CD4-positive, CD25-positive, alpha-beta regulatory T cell (primary cell): ENCODE results near the gene SERPING1. TPM values are rescaled to one million over a fixed set of nuclear protein-coding genes. Genes with fewer than 3 reads are reported as not detected.
A peak's percentile ranks its signal among the peaks of the same experiment; 100 is the strongest.

Experiments
- ATAC-seq, 2 donors: fragments of 150-1000 bp; cut with Tn5 transposase; one replicate each; pipeline ENCODE4 v1.10.0; 2021; ENCODE audit warnings: low read depth in 2 of 2, moderate number of reproducible peaks in 2 of 2, moderate library complexity in 1 of 2
- DNase-seq, 3 donors: peaks; one replicate each; pipeline versions ENCODE4 v3.0.0 to v3.0.0-alpha.2; 2012 to 2022; ENCODE audit warnings: mixed read lengths in 1 of 3
- H3K27ac ChIP-seq: one replicate; pipeline ENCODE4 v1.7.0; 2013; ENCODE audit warnings: mild to moderate bottlenecking, low read length; ENCODE audit not compliant: insufficient read depth, poor library complexity, severe bottlenecking
- H3K27me3 ChIP-seq: one replicate; pipeline ENCODE4 v1.7.0; 2013; ENCODE audit warnings: low read length; ENCODE audit not compliant: control insufficient read depth, insufficient read depth
- H3K36me3 ChIP-seq: one replicate; pipeline ENCODE4 v1.7.0; 2013; ENCODE audit warnings: mild to moderate bottlenecking, low read length, moderate library complexity; ENCODE audit not compliant: control insufficient read depth, insufficient read depth
- H3K4me1 ChIP-seq: 2 replicates; pipeline ENCODE4 v1.7.0; 2013; ENCODE audit warnings: mild to moderate bottlenecking, low read length; ENCODE audit not compliant: insufficient read depth, control insufficient read depth, poor library complexity, severe bottlenecking
- H3K4me3 ChIP-seq: one replicate; pipeline ENCODE4 v1.7.0; 2013; ENCODE audit warnings: low read depth, mild to moderate bottlenecking, low read length, moderate library complexity
- H3K9me3 ChIP-seq, 2 experiments: 1 replicate in 1 of 2; 2 replicates in 1 of 2; pipeline ENCODE4 v1.7.0; 2013; ENCODE audit warnings: low read length in 2 of 2, mild to moderate bottlenecking in 1 of 2, moderate library complexity in 1 of 2; ENCODE audit not compliant: control insufficient read depth in 2 of 2
- H3K27ac Mint-ChIP-seq, 3 donors: one replicate each; pipeline ENCODE4 v1.8.0; 2020 to 2022; ENCODE audit warnings: mild to moderate bottlenecking in 3 of 3, mixed read lengths in 3 of 3, moderate library complexity in 2 of 3
- H3K27me3 Mint-ChIP-seq: one replicate; pipeline ENCODE4 v1.8.0; 2022; ENCODE audit warnings: mild to moderate bottlenecking, mixed read lengths
- H3K36me3 Mint-ChIP-seq: one replicate; pipeline ENCODE4 v1.8.0; 2020; ENCODE audit warnings: mixed read lengths
- H3K4me1 Mint-ChIP-seq, 4 donors: one replicate each; pipeline ENCODE4 v1.8.0; 2020 to 2022; ENCODE audit warnings: mixed read lengths in 4 of 4, mild to moderate bottlenecking in 1 of 4
- H3K4me3 Mint-ChIP-seq, 4 donors: one replicate each; pipeline ENCODE4 v1.8.0; 2020 to 2022; ENCODE audit warnings: mild to moderate bottlenecking in 4 of 4, mixed read lengths in 4 of 4, moderate library complexity in 3 of 4
- H3K9me3 Mint-ChIP-seq, 7 donors: one replicate each; pipeline ENCODE4 v1.8.0; 2020 to 2022; ENCODE audit warnings: mixed read lengths in 7 of 7, mild to moderate bottlenecking in 3 of 7, moderate library complexity in 2 of 7
- polyA plus RNA-seq, 4 donors: library from polyadenylated mRNA; unstranded; fragments of 300-500 nt; fragmentation: Illumina TruSeq; gene quantifications; one replicate each; pipeline ENCODE4 v1.2.3, GENCODE V29; 2021
- total RNA-seq: library from RNA; stranded (reverse); gene quantifications from one replicate; pipeline ENCODE4 v1.2.3, GENCODE V29; 2022

The SERPING1 gene
- total and polyA plus RNA-seq, 5 donors from 2014 or later, result 1.1 TPM; not detected in 4

DNA sequence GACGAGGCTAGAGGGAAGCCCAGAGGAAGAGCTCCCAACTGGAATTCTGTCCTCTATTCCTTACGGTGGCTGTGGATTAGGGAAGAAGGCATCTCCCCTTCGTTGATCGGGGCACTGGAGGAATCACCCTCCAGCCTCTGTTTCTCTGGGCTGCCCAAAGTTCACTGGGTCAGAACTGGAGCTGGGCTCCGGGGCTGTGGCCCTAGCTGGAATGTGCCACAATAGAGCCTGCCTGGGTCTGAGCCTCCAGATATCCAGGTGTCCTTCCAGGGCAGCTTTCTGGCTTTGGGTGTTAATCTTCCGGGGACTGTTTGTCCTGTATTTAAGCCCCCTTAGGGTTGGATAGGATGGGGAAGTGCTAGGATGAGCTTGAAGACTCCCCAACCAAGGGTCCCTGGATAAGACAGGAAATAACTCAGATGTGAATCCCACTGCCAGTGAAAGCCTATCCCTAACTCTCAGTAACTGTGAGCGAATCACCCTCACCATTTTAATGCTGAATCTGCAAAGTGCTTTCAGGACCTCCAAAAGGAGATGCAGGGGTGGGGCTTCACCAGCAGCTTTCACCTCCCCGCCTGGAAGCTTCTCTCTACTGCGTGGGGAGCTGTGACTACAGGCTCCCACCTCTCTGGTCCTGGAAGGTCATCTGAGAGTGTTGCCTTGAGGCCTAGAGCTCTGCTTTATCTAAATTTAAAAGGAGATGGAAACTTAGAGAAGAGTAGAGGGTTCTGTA is 42.7 kb downstream of the SERPING1 start:
- Histone ChIP-seq H3K4me1 (peaks cover 20% of the 10 kb centered on the region), H3K27ac (no peak overlapping the region), H3K36me3 (no peaks in the 10 kb centered on the region), H3K9me3 (no peaks in the 10 kb centered on the region), H3K4me3 (no peak overlapping the region), H3K27me3 (peaks cover 8% of the 10 kb centered on the region)
- H3K27ac Mint-ChIP-seq, result no peak overlapping the region
- no peaks in the 10 kb centered on the region for H3K36me3 Mint-ChIP-seq
- DNase-seq (no peak), ATAC-seq (no peak)
- H3K4me3 Mint-ChIP-seq, result peak overlapping the region; percentile 22 to 88 (median 50)
- no peaks in the 10 kb centered on the region for H3K9me3 Mint-ChIP-seq
- peaks cover 0 to 28% (median 9%) of the 10 kb centered on the region in 4 donors for H3K4me1 Mint-ChIP-seq
- peaks cover 74% of the 10 kb centered on the region for H3K27me3 Mint-ChIP-seq

DNA sequence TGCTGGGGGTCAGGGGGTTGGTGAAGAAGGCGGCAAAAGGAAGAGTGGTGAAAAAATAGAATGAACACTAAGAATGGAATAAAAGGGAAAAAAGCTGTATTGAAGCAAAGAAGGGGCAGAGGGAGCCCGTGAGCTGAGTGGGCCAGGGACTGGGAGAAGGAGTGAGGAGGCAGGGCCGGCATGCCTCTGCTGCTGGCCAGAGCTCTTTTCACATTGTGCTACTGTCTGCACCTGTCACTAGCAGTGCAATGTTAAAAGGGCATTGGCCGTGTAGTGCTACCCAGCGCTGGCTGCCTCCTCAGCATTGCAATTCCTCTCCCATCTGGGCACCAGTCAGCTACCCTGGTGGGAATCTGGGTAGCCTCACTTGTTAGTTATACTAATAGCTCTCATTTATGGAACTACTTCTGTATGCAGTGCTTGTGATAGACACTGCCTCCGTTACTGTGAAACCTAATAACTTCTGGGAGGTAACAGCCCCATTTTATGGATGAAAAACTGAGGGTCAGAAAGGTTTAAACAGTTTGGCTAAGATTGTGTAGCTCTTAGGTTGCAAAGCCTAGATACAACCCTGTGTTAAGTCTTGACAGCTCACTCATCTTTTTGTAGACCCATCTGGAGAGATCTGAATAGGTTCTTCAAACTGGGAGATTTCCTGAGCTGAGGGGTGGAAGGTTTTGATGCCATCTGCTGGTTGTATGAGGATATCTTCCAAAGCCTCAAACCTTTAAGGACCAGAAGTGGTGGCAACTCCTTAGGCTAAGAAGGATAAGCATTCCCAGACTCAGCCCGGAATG is 43.7 kb downstream of the SERPING1 start:
- no peak overlapping the region for H3K4me3 ChIP-seq
- H3K27me3 Mint-ChIP-seq, result peaks cover 80% of the 10 kb centered on the region
- no peak overlapping the region for H3K27ac ChIP-seq
- H3K36me3 ChIP-seq, result no peaks in the 10 kb centered on the region
- DNase-seq, result peak in 2 of 3 donors; percentile 36 to 69
- H3K27me3 ChIP-seq, result peaks cover 15% of the 10 kb centered on the region
- no peaks in the 10 kb centered on the region for H3K9me3 ChIP-seq
- peak overlapping the region in 2 of 4 donors; percentile 59 to 66 for H3K4me3 Mint-ChIP-seq
- H3K4me1 ChIP-seq, result peaks cover 20% of the 10 kb centered on the region
- H3K36me3 Mint-ChIP-seq, result no peaks in the 10 kb centered on the region
- no peak overlapping the region for H3K27ac Mint-ChIP-seq
- peak; percentile 22 to 25 for ATAC-seq
- H3K4me1 Mint-ChIP-seq, result peaks cover 0 to 28% (median 9%) of the 10 kb centered on the region in 4 donors
- no peaks in the 10 kb centered on the region for H3K9me3 Mint-ChIP-seq

DNA sequence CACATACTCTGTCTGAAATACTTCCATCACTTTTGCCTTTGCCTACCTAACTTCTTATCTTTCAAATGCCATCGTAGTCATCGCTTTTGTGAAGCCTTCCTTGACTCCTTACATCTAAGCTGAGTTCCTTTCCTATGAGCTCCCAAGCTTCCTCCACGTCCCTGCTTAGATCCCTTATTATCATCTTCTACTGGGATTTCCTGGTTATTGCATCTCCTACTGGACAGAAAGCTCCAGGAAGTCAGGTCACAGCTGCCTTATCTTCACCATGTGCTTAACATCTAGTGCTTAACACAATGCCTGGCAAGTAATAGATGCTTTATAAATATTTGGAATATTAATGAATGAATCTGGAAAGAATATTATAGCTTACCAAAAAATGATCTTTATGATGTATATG is 46.3 kb downstream of the SERPING1 start:
- peaks cover 80% of the 10 kb centered on the region for H3K27me3 Mint-ChIP-seq
- peaks cover 0 to 4% (median 0%) of the 10 kb centered on the region in 7 donors for H3K9me3 Mint-ChIP-seq
- no peak for ATAC-seq
- no peak overlapping the region for H3K27ac ChIP-seq
- no peak overlapping the region for H3K4me3 Mint-ChIP-seq
- no peaks in the 10 kb centered on the region for H3K36me3 ChIP-seq
- H3K4me3 ChIP-seq, result no peak overlapping the region
- H3K4me1 ChIP-seq, result peaks cover 20% of the 10 kb centered on the region
- no peak overlapping the region for H3K27ac Mint-ChIP-seq
- no peak for DNase-seq
- H3K4me1 Mint-ChIP-seq, result peaks cover 0 to 36% (median 14%) of the 10 kb centered on the region in 4 donors
- H3K36me3 Mint-ChIP-seq, result no peaks in the 10 kb centered on the region
- peaks cover 30% of the 10 kb centered on the region for H3K27me3 ChIP-seq
- no peaks in the 10 kb centered on the region for H3K9me3 ChIP-seq

DNA sequence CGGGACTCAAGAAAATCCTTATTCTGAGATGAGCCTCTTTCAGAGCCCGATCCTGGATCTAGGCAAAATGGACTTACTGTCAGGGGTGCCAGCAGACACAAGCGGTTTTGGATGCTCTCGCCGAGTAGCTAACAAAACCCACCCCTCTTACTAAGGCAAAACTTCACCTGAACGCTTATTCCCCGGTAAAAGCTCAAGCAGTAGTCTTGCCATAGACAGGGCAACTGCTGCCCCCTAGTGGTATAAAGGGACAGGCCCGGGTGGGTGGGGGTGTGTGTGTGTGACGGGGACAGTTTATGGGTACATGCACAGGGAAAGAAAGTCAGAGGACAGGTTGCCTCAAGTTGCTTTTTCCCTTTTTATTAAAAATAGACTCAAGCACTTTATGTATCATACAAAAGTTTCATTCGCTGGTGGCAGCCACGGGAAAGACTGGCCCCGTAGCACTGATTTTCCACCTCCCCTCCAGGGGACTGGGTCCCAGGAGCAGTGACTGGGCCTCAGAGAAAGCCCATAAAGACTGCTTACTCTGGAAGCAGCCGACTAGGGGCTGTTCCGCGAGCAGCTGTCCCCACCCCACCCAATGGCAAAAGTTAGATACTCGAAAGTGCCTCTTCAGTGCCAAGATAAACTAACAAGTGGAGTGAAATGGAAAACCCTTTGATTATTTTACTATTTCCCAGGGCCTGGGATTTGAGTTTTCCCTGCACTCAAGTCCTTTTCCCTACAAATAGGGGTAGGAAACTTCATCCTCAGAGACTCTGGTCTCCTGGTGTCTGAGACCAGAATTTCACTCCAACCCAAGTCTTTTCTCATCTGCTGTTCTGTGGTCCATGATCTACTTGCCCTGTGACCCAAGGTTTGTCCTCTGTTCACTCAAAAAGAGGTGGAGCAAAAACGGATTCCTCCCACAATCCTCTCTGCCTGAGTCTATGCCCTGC is 47.5 kb downstream of the SERPING1 start:
- no peaks in the 10 kb centered on the region for H3K36me3 Mint-ChIP-seq
- peaks cover 22% of the 10 kb centered on the region for H3K4me1 ChIP-seq
- H3K4me1 Mint-ChIP-seq, result peaks cover 0 to 38% (median 18%) of the 10 kb centered on the region in 4 donors
- no peak overlapping the region for H3K27ac ChIP-seq
- H3K9me3 ChIP-seq, result no peaks in the 10 kb centered on the region
- peaks cover 84% of the 10 kb centered on the region for H3K27me3 Mint-ChIP-seq
- ATAC-seq (peak; percentile 78 to 79), DNase-seq (peak; percentile 75 to 85 (median 83))
- H3K9me3 Mint-ChIP-seq, result peaks cover 0 to 4% (median 0%) of the 10 kb centered on the region in 7 donors
- H3K4me3 Mint-ChIP-seq, result no peak overlapping the region
- H3K4me3 ChIP-seq, result no peak overlapping the region
- peaks cover 33% of the 10 kb centered on the region for H3K27me3 ChIP-seq
- H3K27ac Mint-ChIP-seq, result no peak overlapping the region
- H3K36me3 ChIP-seq, result no peaks in the 10 kb centered on the region

DNA sequence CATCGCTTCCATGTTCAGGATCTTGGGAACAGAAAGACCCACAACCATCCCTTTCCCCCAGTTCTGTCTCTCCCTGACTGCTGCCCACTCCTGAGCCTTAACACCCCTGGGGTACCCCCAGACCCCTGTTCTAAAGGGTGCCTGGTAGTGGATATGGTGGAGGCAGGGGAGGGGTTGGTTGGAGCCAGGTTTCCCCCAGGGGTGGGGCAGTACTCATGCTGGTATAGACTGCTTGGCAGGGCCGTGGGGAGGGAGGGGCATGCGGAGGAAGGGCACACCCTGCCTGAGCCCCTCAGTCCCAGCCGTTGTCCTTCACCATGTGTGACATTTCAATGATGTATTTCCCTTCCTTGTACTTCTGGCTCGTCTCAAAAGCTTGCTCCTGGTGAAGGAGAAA is 48.2 kb downstream of the SERPING1 start:
- Histone ChIP-seq H3K9me3 (no peaks in the 10 kb centered on the region), H3K4me3 (no peak overlapping the region), H3K27ac (no peak overlapping the region), H3K27me3 (peaks cover 33% of the 10 kb centered on the region), H3K36me3 (no peaks in the 10 kb centered on the region), H3K4me1 (peaks cover 24% of the 10 kb centered on the region)
- Mint-ChIP-seq H3K27me3 (peaks cover 84% of the 10 kb centered on the region), H3K36me3 (no peaks in the 10 kb centered on the region), H3K4me3 (peak overlapping the region in 1 of 4 donors; percentile 24), H3K27ac (no peak overlapping the region), H3K4me1 (peaks cover 0 to 41% (median 20%) of the 10 kb centered on the region in 4 donors), H3K9me3 (peaks cover 0 to 4% (median 0%) of the 10 kb centered on the region in 7 donors)
- ATAC-seq, result no peak
- no peak for DNase-seq

DNA sequence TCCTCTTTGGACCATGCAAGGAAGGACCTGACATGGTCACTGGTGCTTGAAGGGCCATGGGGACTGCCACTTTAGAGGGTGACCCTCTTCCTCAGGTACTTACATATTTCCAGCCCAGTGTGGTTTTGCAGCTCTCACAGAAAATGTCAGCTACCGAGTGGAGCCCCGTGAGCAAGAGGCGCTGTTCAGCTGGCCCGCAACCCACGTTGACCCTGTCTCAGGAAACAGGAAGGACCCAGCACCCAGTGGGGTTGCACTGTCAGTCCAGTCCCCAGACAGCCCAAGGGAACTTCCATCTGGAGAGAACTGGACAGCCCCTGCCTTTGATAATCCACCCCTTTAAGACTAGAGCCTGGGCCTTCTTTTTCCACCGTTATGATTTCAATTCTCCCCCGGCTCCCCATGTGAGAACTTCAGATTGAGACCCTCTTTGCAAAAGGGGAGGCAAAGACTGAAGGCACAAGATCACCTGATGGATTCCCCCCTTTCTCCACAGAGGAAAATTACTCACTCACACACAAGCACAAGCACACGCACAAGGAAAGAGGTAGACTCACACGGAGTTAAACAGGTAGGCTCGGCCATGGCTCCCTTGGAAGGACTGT is 48.8 kb downstream of the SERPING1 start:
- Mint-ChIP-seq H3K27ac (peak overlapping the region in 1 of 3 donors; percentile 46), H3K27me3 (peaks cover 81% of the 10 kb centered on the region), H3K4me3 (peak overlapping the region in 2 of 4 donors; percentile 24 to 52), H3K9me3 (peaks cover 0 to 4% (median 0%) of the 10 kb centered on the region in 7 donors), H3K36me3 (no peaks in the 10 kb centered on the region), H3K4me1 (peaks cover 0 to 35% (median 21%) of the 10 kb centered on the region in 4 donors)
- H3K4me1 ChIP-seq, result peaks cover 24% of the 10 kb centered on the region
- H3K36me3 ChIP-seq, result no peaks in the 10 kb centered on the region
- H3K27ac ChIP-seq, result no peak overlapping the region
- H3K27me3 ChIP-seq, result peaks cover 33% of the 10 kb centered on the region
- ATAC-seq (no peak), DNase-seq (no peak)
- H3K9me3 ChIP-seq, result no peaks in the 10 kb centered on the region
- H3K4me3 ChIP-seq, result no peak overlapping the region
